ENCODE results near the gene GRAMD1A.

- no peak for TF ChIP-seq POLR2A (IDR thresholded peaks at IDR 0.05)
- TF ChIP-seq CTCF (IDR thresholded peaks at IDR 0.05) = no peak
- no peak for TF ChIP-seq POLR2AphosphoS5 (IDR thresholded peaks at IDR 0.05)
These were observed 38.7 kb downstream of the GRAMD1A start for GRCh38 chr19:35038623-35039512.

All from breast epithelium (tissue), 3 donors.